Measurements from ENCODE around the gene MMP14.
"Not testable (repeated sequence)": the region's sequence is repeated elsewhere in the genome, so short reads cannot be mapped to it uniquely, and the experiment has no call there.

DNA sequence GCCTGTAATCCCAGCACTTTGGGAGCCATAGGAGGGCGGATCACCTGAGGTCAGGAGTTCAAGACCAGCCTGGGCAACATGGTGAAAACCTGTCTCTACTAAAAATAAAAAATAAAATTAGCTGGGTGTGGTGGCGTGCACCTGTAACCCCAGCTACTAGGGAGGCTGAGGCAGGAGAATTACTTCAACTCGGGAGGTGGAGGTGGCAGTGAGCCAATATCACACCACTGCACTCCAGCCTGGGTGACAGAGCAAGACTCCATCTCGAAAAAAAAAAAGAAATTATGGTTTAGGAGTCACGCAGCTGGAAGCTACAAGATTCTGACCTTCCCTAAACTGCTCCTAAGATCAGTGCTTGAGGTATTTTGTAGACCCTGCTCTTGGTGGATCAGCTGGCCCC, 42.8 kb upstream of the MMP14 start:
- not testable (repeated sequence) for TF ChIP-seq ZNF274 (IDR thresholded peaks at IDR 0.05; ENCODE audit: low read depth, low read length); YY1 (IDR thresholded peaks at IDR 0.05; ENCODE audit: insufficient read depth, insufficient read length)
